Ramos (cell line): ENCODE data around the gene LMTK2.

Source experiments
- in situ Hi-C: fragments of 300-500 bp; cut with MboI; formaldehyde crosslinking; loops from one replicate; pipeline ENCODE4 v1.14.3; 2022; ENCODE audit warnings: low sequenced_read_pairs; ENCODE audit not compliant: unreplicated experiment

Gene LMTK2

DNA sequence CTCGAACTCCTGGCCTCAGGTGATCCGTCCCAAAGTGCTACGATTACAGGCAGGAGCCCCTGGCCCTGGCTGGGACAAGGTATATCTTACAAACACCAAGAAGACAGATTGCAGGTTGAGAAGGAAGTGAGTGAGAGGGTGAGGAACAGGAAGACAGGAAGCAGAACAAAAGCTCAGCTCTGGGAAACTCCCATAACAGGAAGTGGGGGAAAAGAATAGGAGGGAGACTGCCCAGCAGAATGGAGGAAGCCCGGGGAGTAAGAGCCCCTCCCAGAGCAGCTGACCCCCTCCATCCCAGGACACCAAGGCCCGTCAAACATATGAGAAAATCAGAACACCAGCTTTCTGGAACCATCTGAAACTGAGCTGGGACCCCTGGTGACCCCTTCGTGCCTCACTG lies 142.4 kb downstream of the LMTK2 start:
- in situ Hi-C loops = loop anchor here (5.0 kb wide), 1 partner anchor 137 kb away; no protein-coding TSS in a partner anchor

GRCh38 chr7:98250789-98251188 lies 144.1 kb downstream of the LMTK2 start:
- in situ Hi-C loops = no loop called here

DNA sequence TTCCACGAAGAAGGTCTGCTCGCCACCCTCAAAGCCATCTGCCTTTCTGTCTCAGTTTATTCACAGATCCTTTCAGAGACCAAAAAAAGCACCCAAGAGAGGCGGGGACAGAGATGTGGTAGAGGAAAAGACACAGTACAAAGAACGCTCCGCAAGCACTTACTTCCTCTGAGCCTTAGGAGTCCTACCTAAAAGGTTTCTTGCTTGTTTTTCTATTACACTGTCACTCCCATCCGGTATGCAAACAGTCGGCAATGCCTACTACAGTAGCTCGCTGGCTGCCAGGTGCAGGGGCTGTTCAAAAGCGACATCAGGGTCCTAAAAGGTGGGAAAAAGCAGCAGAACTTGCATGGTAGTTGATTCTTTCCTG lies 144.6 kb downstream of the LMTK2 start:
- in situ Hi-C loops = no loop called here

- in situ Hi-C loops = no loop called here
These were observed 145.2 kb downstream of the LMTK2 start, which contains the start of gene TECPR1 for GRCh38 chr7:98251601-98252424. Gene TECPR1 (minus strand): TSS chr7:98252232. CDS start chr7:98246146, 6,086 bp downstream.

- in situ Hi-C loops = no loop called here
These were observed 145.9 kb downstream of the LMTK2 start for GRCh38 chr7:98252425-98253054.

DNA sequence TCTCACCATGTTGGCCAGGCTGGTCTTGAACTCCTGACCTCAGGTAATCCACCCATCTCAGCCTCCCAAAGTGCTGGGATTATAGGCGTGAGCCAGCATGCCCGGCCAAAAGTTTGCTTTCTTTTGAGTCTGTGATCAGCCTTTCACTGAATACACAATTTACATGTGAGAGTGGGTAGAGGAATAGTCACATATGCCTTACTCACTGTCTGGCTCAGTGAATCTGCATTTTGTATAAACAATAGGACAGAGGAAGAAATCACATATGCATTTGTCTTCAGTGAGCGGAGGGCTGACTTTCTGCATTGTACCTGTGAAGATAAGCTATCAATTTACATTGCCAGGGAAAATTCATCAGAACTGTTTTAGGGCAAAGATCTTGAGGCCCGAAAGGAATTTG lies 147.9 kb downstream of the LMTK2 start:
- in situ Hi-C loops = no loop called here

DNA sequence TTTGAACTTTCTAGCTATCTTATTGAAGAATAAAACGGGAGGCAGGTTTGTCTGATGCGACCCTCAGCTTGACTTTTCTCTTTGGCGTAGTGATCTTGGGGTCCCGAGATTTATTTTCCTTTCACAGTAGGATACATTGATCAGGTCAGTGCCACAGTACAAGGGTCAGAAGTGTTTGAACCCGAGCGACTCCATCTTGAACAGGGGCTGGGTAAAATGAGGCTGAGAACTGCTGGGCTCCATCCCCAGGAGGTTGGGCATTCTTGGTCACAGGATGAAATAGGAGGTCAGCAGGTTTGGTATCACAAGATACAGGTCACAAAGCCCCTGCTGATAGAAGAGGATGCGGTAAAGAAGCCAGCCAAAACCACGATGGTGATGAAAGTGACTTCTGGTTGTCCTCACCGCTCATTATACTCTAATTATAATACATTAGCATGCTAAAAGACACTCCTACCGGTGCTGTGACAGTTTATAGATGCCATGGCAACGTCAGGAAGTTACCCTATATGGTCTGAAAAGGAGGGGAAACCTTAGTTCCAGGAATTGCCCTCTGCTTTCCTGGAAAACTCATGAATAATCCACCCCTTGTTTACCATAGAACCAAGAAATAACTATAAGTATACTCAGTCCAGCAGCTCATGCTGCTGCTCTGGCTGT lies 148.4 kb downstream of the LMTK2 start:
- in situ Hi-C loops = no loop called here

GRCh38 chr7:98256431-98256830 lies 149.8 kb downstream of the LMTK2 start:
- in situ Hi-C loops = no loop called here

- in situ Hi-C loops = no loop called here
These were observed 151.0 kb downstream of the LMTK2 start for GRCh38 chr7:98257701-98258100.
